IMR-90 (cell line): ENCODE data around the gene LRRC31. TPM values are rescaled to one million over a fixed set of nuclear protein-coding genes. Genes with fewer than 3 reads are reported as not detected.
A peak's percentile ranks its signal among the peaks of the same experiment; 100 is the strongest.

Experiments
- ATAC-seq: fragments of 200-7000 bp; cut with Tn5 transposase; 2 replicates; pipeline ENCODE4 v1.9.1; 2020; ENCODE audit warnings: low read depth, mild to moderate bottlenecking, moderate library complexity
- BruUV-seq: library from RNA; stranded (reverse); fragments of 400-500 nt; replicated peaks from 2 replicates; lab custom pipeline; 2021; lab: Mats Ljungman, UMichigan
- CTCF ChIA-PET: fragments of 300-600 bp; formaldehyde crosslinking; extraction: SDS; loops from one replicate; lab custom pipeline; 2021; ENCODE audit warnings: antibody characterized with exemption; lab: Yijun Ruan, JAX
- POLR2A ChIA-PET: fragments of 300-600 bp; sonication (Branson Sonifier 250); formaldehyde crosslinking; loops from one replicate; lab custom pipeline; 2022; ENCODE audit warnings: antibody characterized with exemption; ENCODE audit not compliant: unreplicated experiment; lab: Charles Lee
- DNase-seq: peaks from one replicate; pipeline ENCODE4 v3.0.0; 2013
- H2AFZ ChIP-seq: replicated peaks from 2 replicates; pipeline ENCODE3; 2013; ENCODE audit warnings: low read length, mild to moderate bottlenecking; ENCODE audit not compliant: poor library complexity
- H2AK5ac ChIP-seq: 2 replicates; pipeline ENCODE4 v1.6.1; 2013; ENCODE audit warnings: low read depth, low read length, inconsistent platforms
- H2AK9ac ChIP-seq: replicated peaks from 2 replicates; pipeline ENCODE3; 2013; ENCODE audit warnings: mild to moderate bottlenecking, low read depth, low read length, moderate library complexity; ENCODE audit not compliant: poor library complexity
- H2BK120ac ChIP-seq: 2 replicates; pipeline ENCODE4 v1.6.1; 2013; ENCODE audit warnings: low read depth, low read length, inconsistent platforms
- H2BK15ac ChIP-seq: 3 replicates; pipeline ENCODE4 v1.6.1; 2013; ENCODE audit warnings: low read depth, low read length, inconsistent platforms
- H2BK20ac ChIP-seq: 2 replicates; pipeline ENCODE4 v1.6.1; 2013; ENCODE audit warnings: low read depth, mild to moderate bottlenecking, inconsistent platforms, low read length, moderate library complexity
- H2BK5ac ChIP-seq: 2 replicates; pipeline ENCODE4 v1.6.1; 2013; ENCODE audit warnings: mild to moderate bottlenecking, low read depth, low read length, inconsistent platforms; ENCODE audit not compliant: poor library complexity, severe bottlenecking
- H3K14ac ChIP-seq: replicated peaks from 2 replicates; pipeline ENCODE4 v1.6.1; 2013; ENCODE audit warnings: low read depth, low read length, inconsistent platforms
- H3K18ac ChIP-seq: 2 replicates; pipeline ENCODE4 v1.6.1; 2013; ENCODE audit warnings: low read depth, low read length, control low read depth
- H3K23ac ChIP-seq: 2 replicates; pipeline ENCODE4 v1.6.1; 2013; ENCODE audit warnings: low read depth, low read length, inconsistent platforms
- H3K27ac ChIP-seq: 2 replicates; pipeline ENCODE4 v1.5.1; 2013; ENCODE audit warnings: mild to moderate bottlenecking, control low read depth, low read length; ENCODE audit not compliant: insufficient read depth
- H3K27me3 ChIP-seq: 2 replicates; pipeline ENCODE4 v1.6.1; 2013; ENCODE audit warnings: low read length; ENCODE audit not compliant: control insufficient read depth, insufficient read depth
- H3K36me3 ChIP-seq: 2 replicates; pipeline ENCODE4 v1.6.1; 2013; ENCODE audit warnings: low read length, mixed read lengths; ENCODE audit not compliant: control insufficient read depth, insufficient read depth
- H3K4ac ChIP-seq: 2 replicates; pipeline ENCODE4 v1.6.1; 2013; ENCODE audit warnings: low read depth, low read length, inconsistent platforms
- H3K4me1 ChIP-seq: 2 replicates; pipeline ENCODE4 v1.6.1; 2013; ENCODE audit warnings: low read length, mixed read lengths; ENCODE audit not compliant: control insufficient read depth, insufficient read depth
- H3K4me2 ChIP-seq: 2 replicates; pipeline ENCODE4 v1.6.1; 2013; ENCODE audit warnings: low read depth, mild to moderate bottlenecking, control low read depth, low read length, moderate library complexity
- H3K4me3 ChIP-seq: 2 replicates; pipeline ENCODE4 v1.5.1; 2013; ENCODE audit warnings: low read depth, mild to moderate bottlenecking, control low read depth, low read length, moderate library complexity; ENCODE audit not compliant: insufficient read depth
- H3K56ac ChIP-seq: 2 replicates; pipeline ENCODE4 v1.6.1; 2013; ENCODE audit warnings: low read length, inconsistent platforms; ENCODE audit not compliant: insufficient read depth; ENCODE audit errors: extremely low read depth
- H3K79me1 ChIP-seq, 2 experiments: 2 replicates each; pipeline ENCODE4 v1.6.1; 2013; ENCODE audit warnings: low read length in 2 of 2, inconsistent platforms in 1 of 2, low read depth in 1 of 2
- H3K9ac ChIP-seq: 2 replicates; pipeline ENCODE4 v1.6.1; 2013; ENCODE audit warnings: low read depth, low read length, control low read depth
- H3K9me1 ChIP-seq: 2 replicates; pipeline ENCODE4 v1.6.1; 2013; ENCODE audit warnings: low read length, inconsistent platforms; ENCODE audit not compliant: insufficient read depth
- H3K9me3 ChIP-seq: 2 replicates; pipeline ENCODE4 v1.6.1; 2013; ENCODE audit warnings: low read length; ENCODE audit not compliant: control insufficient read depth, insufficient read depth
- H4K20me1 ChIP-seq: 2 replicates; pipeline ENCODE4 v1.6.1; 2013; ENCODE audit warnings: low read length, inconsistent platforms; ENCODE audit not compliant: insufficient read depth
- H4K5ac ChIP-seq: 2 replicates; pipeline ENCODE4 v1.6.1; 2013; ENCODE audit warnings: mild to moderate bottlenecking, low read depth, low read length, control low read depth
- H4K8ac ChIP-seq, 2 experiments: 2 replicates each; pipeline ENCODE4 v1.6.1; 2013; ENCODE audit warnings: low read depth in 2 of 2, low read length in 2 of 2, control low read depth in 1 of 2, inconsistent platforms in 1 of 2
- H4K91ac ChIP-seq: 2 replicates; pipeline ENCODE4 v1.6.1; 2013; ENCODE audit warnings: low read depth, low read length, inconsistent platforms; ENCODE audit not compliant: insufficient read depth
- BHLHE40 ChIP-seq: fragments of 150-350 bp; IDR thresholded peaks from 2 replicates; pipeline ENCODE4 v1.6.1; 2016; ENCODE audit warnings: mild to moderate bottlenecking, low read depth, low read length
- FOS ChIP-seq: fragments of 150-350 bp; IDR thresholded peaks from 2 replicates; pipeline ENCODE4 v1.6.1; 2016; ENCODE audit warnings: low read depth, low read length
- MAZ ChIP-seq: IDR thresholded peaks from 2 replicates; pipeline ENCODE4 v1.6.1; 2012; ENCODE audit warnings: low read depth, mild to moderate bottlenecking, low read length, improper control_type of control experiment, moderate library complexity, borderline replicate concordance
- NFE2L2 ChIP-seq: fragments of 150-350 bp; IDR thresholded peaks from 2 replicates; pipeline ENCODE4 v1.6.1; 2016; ENCODE audit warnings: low read depth, mild to moderate bottlenecking, low read length
- RCOR1 ChIP-seq: IDR thresholded peaks from 2 replicates; pipeline ENCODE4 v1.6.1; 2012; ENCODE audit warnings: mild to moderate bottlenecking, low read length, improper control_type of control experiment; ENCODE audit not compliant: insufficient replicate concordance
- RFX5 ChIP-seq: IDR thresholded peaks from 2 replicates; pipeline ENCODE4 v1.8.0; 2012; ENCODE audit warnings: low read depth, mild to moderate bottlenecking, low read length, moderate library complexity
- USF2 ChIP-seq: fragments of 150-350 bp; IDR thresholded peaks from 2 replicates; pipeline ENCODE4 v1.6.1; 2017; ENCODE audit warnings: mild to moderate bottlenecking, antibody characterized with exemption, low read length, low read depth
- WGBS, 2 experiments: methylation state at CpG; one replicate each; pipeline versions ENCODE4 v1.1.5 to v1.1.7; 2013; ENCODE audit warnings: missing lambda C conversion rate in 2 of 2; ENCODE audit not compliant: insufficient read length in 1 of 2; ENCODE audit errors: extremely low coverage in 2 of 2; 5-methylcytosine and 5-hydroxymethylcytosine counted together
- dilution Hi-C: fragments of 300-500 bp; cut with HindIII; formaldehyde crosslinking; loops from one replicate; pipeline ENCODE4 v1.14.3; 2018; ENCODE audit warnings: low sequenced_read_pairs; ENCODE audit not compliant: unreplicated experiment
- in situ Hi-C: fragments of 300-500 bp; cut with MboI; formaldehyde crosslinking; loops from 3 replicates; pipeline ENCODE4 v1.14.3; 2019; ENCODE audit warnings: low sequenced_read_pairs, inconsistent platforms, mixed read lengths
- intact Hi-C: fragments of 100-400 bp; cut with micrococcal nuclease; formaldehyde crosslinking; loops from 2 replicates; pipeline ENCODE4 v1.10.0; 2022
- polyA plus RNA-seq, 3 experiments: library from polyadenylated mRNA; depleted of rRNA; stranded (reverse); fragments of >200 nt; gene quantifications; 2 replicates each; pipeline ENCODE4 v1.2.3, GENCODE V29; 2012; ENCODE audit warnings: low replicate concordance in 1 of 3
- total RNA-seq: library from RNA; depleted of rRNA; stranded (reverse); fragments of >200 nt; gene quantifications from 2 replicates; pipeline ENCODE4 v1.2.3, GENCODE V29; 2012

The LRRC31 gene
- total and polyA plus RNA-seq, 2 of the 4 experiments (the other 2 are of a cell fraction), result not detected

GRCh38 chr3:169886671-169887070 lies 16.9 kb upstream of the LRRC31 start:
- H2BK20ac ChIP-seq, result no peak overlapping the region

More at GRCh38 chr3:169886671-169887070, 16.9 kb upstream of the LRRC31 start:
- no peak overlapping the region for H3K18ac ChIP-seq
- H3K14ac ChIP-seq, result no peak overlapping the region
- no peak overlapping the region for H3K23ac ChIP-seq
- intact Hi-C loops (no loop called here), in situ Hi-C loops (no loop called here), dilution Hi-C loops (no loop called here)
- H4K5ac ChIP-seq, result no peak overlapping the region
- H4K91ac ChIP-seq, result no peak overlapping the region
- H3K9me3 ChIP-seq, result no peaks in the 10 kb centered on the region
- H3K27ac ChIP-seq, result no peak overlapping the region
- no peak overlapping the region for H2BK15ac ChIP-seq
- H3K9me1 ChIP-seq, result no peaks in the 10 kb centered on the region
- no peaks in the 10 kb centered on the region for H3K79me1 ChIP-seq
- H3K9ac ChIP-seq, result no peak overlapping the region
- H3K4me2 ChIP-seq, result no peak overlapping the region
- BruUV-seq, result no TSS peak
- no peak overlapping the region for H4K8ac ChIP-seq
- peak; percentile 67 for ATAC-seq
- ChIA-PET CTCF (no interaction called here), POLR2A (no interaction called here)
- H3K4ac ChIP-seq, result no peak overlapping the region
- H3K36me3 ChIP-seq, result no peaks in the 10 kb centered on the region
- no CpG with 5 or more reads among the region's 5 CpGs for WGBS, 2 experiments
- no peak overlapping the region for H2BK120ac ChIP-seq
- DNase-seq, result peak; percentile 35
- no peak overlapping the region for H2BK5ac ChIP-seq
- H3K56ac ChIP-seq, result no peak overlapping the region
- no peak for TF ChIP-seq RCOR1
- TF ChIP-seq RFX5, result no peak
- no peak for TF ChIP-seq NFE2L2
- TF ChIP-seq FOS, result no peak
- TF ChIP-seq USF2, result no peak
- TF ChIP-seq BHLHE40, result no peak
- no peak for TF ChIP-seq MAZ
- H4K20me1 ChIP-seq, result no peaks in the 10 kb centered on the region
- H3K4me1 ChIP-seq, result no peaks in the 10 kb centered on the region
- H2AFZ ChIP-seq, result no peak overlapping the region
- no peak overlapping the region for H3K4me3 ChIP-seq
- no peaks in the 10 kb centered on the region for H3K27me3 ChIP-seq
- no peak overlapping the region for H2AK9ac ChIP-seq
- no peak overlapping the region for H2AK5ac ChIP-seq
